HepG2 (cell line): ENCODE data around the gene BAZ2A. TPM values are rescaled to one million over a fixed set of nuclear protein-coding genes. Genes with fewer than 3 reads are reported as not detected.
A peak's percentile ranks its signal among the peaks of the same experiment; 100 is the strongest.

Experiments
- ATF7 ChIP-seq, 2 experiments: fragments of 450-650 bp in 1 of 2; sonication (generic) in 1 of 2; formaldehyde crosslinking in 1 of 2; IDR thresholded peaks; 2 replicates each; pipeline versions ENCODE4 v1.4.0 to v1.6.1; 2016 to 2020; ENCODE audit warnings: antibody characterized with exemption in 1 of 2, mild to moderate bottlenecking in 1 of 2, missing genetic modification reagents in 1 of 2
- CHD2 ChIP-seq: IDR thresholded peaks from 2 replicates; pipeline ENCODE4 v1.6.1; 2011; ENCODE audit warnings: low read depth, low read length, improper control_type of control experiment
- EP300 ChIP-seq, 3 experiments: sonication (generic) in 1 of 3; formaldehyde crosslinking in 1 of 3; IDR thresholded peaks; 2 replicates each; pipeline versions ENCODE4 v1.5.1 to v1.6.1; 2011 to 2020; ENCODE audit warnings: low read depth in 2 of 3, low read length in 2 of 3, borderline replicate concordance in 1 of 3, improper control_type of control experiment in 1 of 3, mild to moderate bottlenecking in 1 of 3, missing genetic modification reagents in 1 of 3, moderate library complexity in 1 of 3
- GATAD1 ChIP-seq: IDR thresholded peaks from 2 replicates; pipeline ENCODE4 v1.6.1; 2016; ENCODE audit warnings: missing genetic modification reagents, missing compliant biosample characterization
- HNF4A ChIP-seq: sonication (generic); formaldehyde crosslinking; IDR thresholded peaks from 2 replicates; pipeline ENCODE4 v1.4.0; 2020; ENCODE audit warnings: missing genetic modification reagents
- MBNL3 ChIP-seq: fragments of 250-450 bp; sonication (Bioruptor Pico); conservative IDR thresholded peaks from 2 replicates; pipeline ENCODE4 v1.8.0; 2022; ENCODE audit warnings: mild to moderate bottlenecking, inconsistent platforms
- NFE2L2 ChIP-seq: fragments of 150-350 bp; IDR thresholded peaks from 2 replicates; pipeline ENCODE4 v1.6.1; 2014; ENCODE audit warnings: low read length
- NR2F2 ChIP-seq: IDR thresholded peaks from 2 replicates; pipeline ENCODE4 v1.6.1; 2012; ENCODE audit warnings: low read depth, inconsistent platforms, borderline replicate concordance
- SALL1 ChIP-seq: sonication (generic); formaldehyde crosslinking; IDR thresholded peaks from 2 replicates; pipeline ENCODE4 v1.8.0; 2022; ENCODE audit warnings: mild to moderate bottlenecking, missing genetic modification reagents
- SIX4 ChIP-seq: sonication (generic); formaldehyde crosslinking; IDR thresholded peaks from 2 replicates; pipeline ENCODE4 v1.4.0; 2020; ENCODE audit warnings: missing genetic modification reagents
- SPEN ChIP-seq: sonication (generic); formaldehyde crosslinking; IDR thresholded peaks from 2 replicates; pipeline ENCODE4 v1.5.1; 2020; ENCODE audit warnings: low read depth, mild to moderate bottlenecking, missing genetic modification reagents
- ZBTB26 ChIP-seq: IDR thresholded peaks from 2 replicates; pipeline ENCODE4 v1.6.1; 2016; ENCODE audit warnings: missing compliant biosample characterization, missing genetic modification reagents, borderline replicate concordance
- ZFAT ChIP-seq: sonication (generic); formaldehyde crosslinking; conservative IDR thresholded peaks from 2 replicates; pipeline ENCODE4 v1.8.1; 2023; ENCODE audit warnings: missing genetic modification reagents, inconsistent platforms
- ZFP36L1 ChIP-seq: sonication (generic); formaldehyde crosslinking; IDR thresholded peaks from 2 replicates; pipeline ENCODE4 v1.8.0; 2022; ENCODE audit warnings: mild to moderate bottlenecking, missing genetic modification reagents, moderate library complexity
- ZNF510 ChIP-seq: sonication (generic); formaldehyde crosslinking; IDR thresholded peaks from 2 replicates; pipeline ENCODE4 v1.4.0; 2020; ENCODE audit warnings: low read depth, mild to moderate bottlenecking, missing genetic modification reagents
- ZNF609 ChIP-seq: sonication (generic); formaldehyde crosslinking; IDR thresholded peaks from 2 replicates; pipeline ENCODE4 v1.4.0; 2020; ENCODE audit warnings: mild to moderate bottlenecking, missing genetic modification reagents, borderline replicate concordance
- ZNF629 ChIP-seq: sonication (generic); formaldehyde crosslinking; conservative IDR thresholded peaks from 2 replicates; pipeline ENCODE4 v1.5.0; 2020; ENCODE audit warnings: missing genetic modification reagents
- ZNF770 ChIP-seq: sonication (generic); formaldehyde crosslinking; IDR thresholded peaks from 2 replicates; pipeline ENCODE4 v1.5.0; 2020; ENCODE audit warnings: mild to moderate bottlenecking, missing genetic modification reagents
- polyA plus RNA-seq, 8 experiments: library from polyadenylated mRNA; depleted of rRNA in 3 of 8; stranded (reverse) in 7 of 8; unstranded in 1 of 8; fragments of >200 nt; fragmentation: Illumina TruSeq in 4 of 8; extraction: Trizol in 4 of 8; gene quantifications; 2 replicates each; pipeline versions ENCODE4 v1.2.1 to v1.2.3, GENCODE V29; 2011 to 2016; ENCODE audit warnings: low read depth in 4 of 8, missing spikeins in 1 of 8, mixed read lengths in 1 of 8; ENCODE audit not compliant: insufficient read depth in 1 of 8
- total RNA-seq, 5 experiments: library from RNA; depleted of rRNA; stranded (reverse); fragments of >200 nt; fragmentation: Illumina TruSeq; extraction: Trizol; gene quantifications; 2 replicates each; pipeline ENCODE4 v1.2.3, GENCODE V29; 2016; ENCODE audit warnings: low read depth in 1 of 5
- TF ChIP-seq, protein P1 (sequence below): sonication (generic); formaldehyde crosslinking; IDR thresholded peaks from 2 replicates; pipeline ENCODE4 v1.8.0; 2023; ENCODE audit warnings: mild to moderate bottlenecking, missing genetic modification reagents

Gene BAZ2A
- total and polyA plus RNA-seq, 2 of the 13 experiments (the other 11 are each of a cell fraction or from before 2014, with no cell fraction given), result 21.8 to 73.5 TPM

- TF ChIP-seq ATF7 (IDR thresholded peaks at IDR 0.05) (no peak), ATF7 (CRISPR knock-in tag; IDR thresholded peaks at IDR 0.05) (no peak), ZFAT (CRISPR knock-in tag) (no peak), SALL1 (peak; percentile 78), EP300 (IDR thresholded peaks at IDR 0.05; ENCODE audit: low read depth in 2 of 2, low read length in 2 of 2) (peak in 1 of 2 experiments; percentile 80; a peak in 2 of 4 replicates), EP300 (CRISPR knock-in tag; IDR thresholded peaks at IDR 0.05; ENCODE audit: borderline replicate concordance) (peak; percentile 44; the same call in 1 of the 2 replicates), SIX4 (CRISPR knock-in tag) (peak; percentile 47; the same call in 1 of the 2 replicates), MBNL3 (CRISPR knock-in tag) (no peak), ZNF609 (CRISPR knock-in tag) (peak; percentile 22; the same call in 1 of the 2 replicates), NR2F2 (no peak), ZFP36L1 (CRISPR knock-in tag) (peak; percentile 74; the same call in 1 of the 2 replicates), ZNF770 (CRISPR knock-in tag) (no peak), ZBTB26 (CRISPR knock-in tag) (0 out of 2 replicates have a peak, but pooled peaks have one; percentile 37), CHD2 (peak; percentile 83), ZNF629 (CRISPR knock-in tag) (no peak), SPEN (peak; percentile 62; the same call in 1 of the 2 replicates), ZNF510 (CRISPR knock-in tag) (no peak), NFE2L2 (no peak), GATAD1 (CRISPR knock-in tag) (peak; percentile 80), HNF4A (CRISPR knock-in tag) (peak; percentile 53)
- TF ChIP-seq, protein P1, sequence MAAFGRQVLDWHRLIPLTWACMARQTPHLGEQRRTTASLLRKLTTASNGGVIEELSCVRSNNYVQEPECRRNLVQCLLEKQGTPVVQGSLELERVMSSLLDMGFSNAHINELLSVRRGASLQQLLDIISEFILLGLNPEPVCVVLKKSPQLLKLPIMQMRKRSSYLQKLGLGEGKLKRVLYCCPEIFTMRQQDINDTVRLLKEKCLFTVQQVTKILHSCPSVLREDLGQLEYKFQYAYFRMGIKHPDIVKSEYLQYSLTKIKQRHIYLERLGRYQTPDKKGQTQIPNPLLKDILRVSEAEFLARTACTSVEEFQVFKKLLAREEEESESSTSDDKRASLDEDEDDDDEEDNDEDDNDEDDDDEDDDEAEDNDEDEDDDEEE (CRISPR knock-in tag), result no peak
These were observed 6.8 kb upstream of the BAZ2A start (continued) for GRCh38 chr12:56636675-56637540.
